H9 (cell line): ENCODE measurements around the gene DCC. TPM values are rescaled to one million over a fixed set of nuclear protein-coding genes. Genes with fewer than 3 reads are reported as not detected.

Source experiments
- DNase-seq: peaks from one replicate; pipeline ENCODE4 v3.0.0-alpha.2; 2017
- H2AFZ ChIP-seq: one replicate; pipeline ENCODE4 v1.6.1; 2013; ENCODE audit warnings: mild to moderate bottlenecking, low read length, control low read depth, moderate library complexity
- H2AK5ac ChIP-seq: 2 replicates; pipeline ENCODE4 v1.6.1; 2013; ENCODE audit warnings: low read length, control low read depth, mixed read lengths; ENCODE audit not compliant: insufficient read length
- H2BK120ac ChIP-seq: one replicate; pipeline ENCODE4 v1.6.1; 2013; ENCODE audit warnings: low read depth, mild to moderate bottlenecking, low read length, control low read depth, inconsistent platforms; ENCODE audit not compliant: poor library complexity, severe bottlenecking
- H2BK12ac ChIP-seq: 2 replicates; pipeline ENCODE4 v1.6.1; 2013; ENCODE audit warnings: low read length, control low read depth, mixed read lengths, low read depth; ENCODE audit not compliant: insufficient read length
- H2BK15ac ChIP-seq: 2 replicates; pipeline ENCODE4 v1.6.1; 2013; ENCODE audit warnings: low read depth, low read length, control low read depth
- H2BK20ac ChIP-seq: one replicate; pipeline ENCODE4 v1.6.1; 2013; ENCODE audit warnings: low read depth, mild to moderate bottlenecking, low read length, control low read depth, inconsistent platforms; ENCODE audit not compliant: poor library complexity, severe bottlenecking
- H2BK5ac ChIP-seq: 2 replicates; pipeline ENCODE4 v1.6.1; 2013; ENCODE audit warnings: low read length, control low read depth, mixed read lengths; ENCODE audit not compliant: insufficient read length
- H3K14ac ChIP-seq: 2 replicates; pipeline ENCODE4 v1.6.1; 2013; ENCODE audit warnings: low read length, control low read depth; ENCODE audit not compliant: insufficient read depth
- H3K18ac ChIP-seq: 2 replicates; pipeline ENCODE4 v1.6.1; 2013; ENCODE audit warnings: low read depth, mild to moderate bottlenecking, mixed read lengths, low read length, control low read depth; ENCODE audit not compliant: insufficient read length
- H3K23ac ChIP-seq: 2 replicates; pipeline ENCODE4 v1.6.1; 2013; ENCODE audit warnings: low read length, control low read depth, mixed read lengths, low read depth; ENCODE audit not compliant: insufficient read length
- H3K23me2 ChIP-seq: 2 replicates; pipeline ENCODE4 v1.6.1; 2013; ENCODE audit warnings: low read depth, mild to moderate bottlenecking, mixed read lengths, low read length, control low read depth; ENCODE audit not compliant: insufficient read length, poor library complexity, severe bottlenecking
- H3K27ac ChIP-seq: 2 replicates; pipeline ENCODE4 v1.5.1; 2013; ENCODE audit warnings: low read length, control low read depth, mixed read lengths, low read depth; ENCODE audit not compliant: insufficient read length
- H3K27me3 ChIP-seq: 2 replicates; pipeline ENCODE4 v1.6.1; 2013; ENCODE audit warnings: low read length, control low read depth, inconsistent platforms; ENCODE audit not compliant: insufficient read depth
- H3K4ac ChIP-seq: 2 replicates; pipeline ENCODE4 v1.6.1; 2013; ENCODE audit warnings: low read depth, mild to moderate bottlenecking, control low read depth, inconsistent platforms, low read length, moderate library complexity
- H3K4me1 ChIP-seq: 2 replicates; pipeline ENCODE4 v1.6.1; 2013; ENCODE audit warnings: low read length, control low read depth, inconsistent platforms; ENCODE audit not compliant: insufficient read depth
- H3K4me2 ChIP-seq: 2 replicates; pipeline ENCODE4 v1.6.1; 2013; ENCODE audit warnings: low read length, control low read depth, mixed read lengths; ENCODE audit not compliant: insufficient read length, insufficient read depth
- H3K56ac ChIP-seq: 2 replicates; pipeline ENCODE4 v1.6.1; 2013; ENCODE audit warnings: low read depth, mild to moderate bottlenecking, mixed read lengths, low read length, control low read depth; ENCODE audit not compliant: insufficient read length
- H3K79me1 ChIP-seq: 2 replicates; pipeline ENCODE4 v1.6.1; 2013; ENCODE audit warnings: low read depth, mild to moderate bottlenecking, moderate library complexity, low read length, control low read depth, inconsistent platforms; ENCODE audit not compliant: insufficient read depth, poor library complexity, severe bottlenecking
- H3K79me2 ChIP-seq: 2 replicates; pipeline ENCODE4 v1.6.1; 2013; ENCODE audit warnings: low read length, control low read depth, inconsistent platforms; ENCODE audit not compliant: insufficient read depth
- H3K9ac ChIP-seq: 2 replicates; pipeline ENCODE4 v1.6.1; 2013; ENCODE audit warnings: low read length, control low read depth, mixed read lengths; ENCODE audit not compliant: insufficient read length; ENCODE audit errors: extremely low read depth
- H3K9me3 ChIP-seq: one replicate; pipeline ENCODE4 v1.6.1; 2013; ENCODE audit warnings: low read depth, low read length, inconsistent platforms; ENCODE audit not compliant: control insufficient read depth
- H3T11ph ChIP-seq: one replicate; pipeline ENCODE4 v1.6.1; 2013; ENCODE audit warnings: mild to moderate bottlenecking, low read length, control low read depth, inconsistent platforms
- H4K20me1 ChIP-seq: one replicate; pipeline ENCODE4 v1.6.1; 2013; ENCODE audit not compliant: control insufficient read depth, insufficient read length, insufficient read depth
- H4K5ac ChIP-seq: 2 replicates; pipeline ENCODE4 v1.6.1; 2013; ENCODE audit warnings: low read depth, mild to moderate bottlenecking, mixed read lengths, low read length, control low read depth; ENCODE audit not compliant: insufficient read length
- H4K8ac ChIP-seq: replicated peaks from 2 replicates; pipeline ENCODE4 v1.6.1; 2013; ENCODE audit warnings: low read length, control low read depth, mixed read lengths, low read depth; ENCODE audit not compliant: insufficient read length
- H4K91ac ChIP-seq: 2 replicates; pipeline ENCODE4 v1.6.1; 2013; ENCODE audit warnings: low read depth, mild to moderate bottlenecking, moderate library complexity, mixed read lengths, low read length, control low read depth; ENCODE audit not compliant: insufficient read length
- H3K27ac Mint-ChIP-seq, 3 experiments: 2 replicates in 2 of 3; 3 replicates in 1 of 3; pipeline ENCODE4 v1.8.0; 2020 to 2021; ENCODE audit warnings: mixed read lengths in 3 of 3, mild to moderate bottlenecking in 1 of 3, moderate library complexity in 1 of 3
- H3K27me3 Mint-ChIP-seq: 2 replicates; pipeline ENCODE4 v1.8.0; 2021; ENCODE audit warnings: low read depth, mild to moderate bottlenecking, moderate library complexity, mixed read lengths
- H3K36me3 Mint-ChIP-seq, 3 experiments: 2 replicates in 2 of 3; 3 replicates in 1 of 3; pipeline ENCODE4 v1.8.0; 2020 to 2021; ENCODE audit warnings: low read depth in 3 of 3, mixed read lengths in 3 of 3; ENCODE audit not compliant: insufficient read depth in 1 of 3
- H3K4me1 Mint-ChIP-seq, 2 experiments: 2 replicates each; pipeline ENCODE4 v1.8.0; 2020; ENCODE audit warnings: mixed read lengths in 2 of 2
- H3K4me3 Mint-ChIP-seq, 2 experiments: 2 replicates in 1 of 2; 3 replicates in 1 of 2; pipeline ENCODE4 v1.8.0; 2020 to 2021; ENCODE audit warnings: mild to moderate bottlenecking in 2 of 2, mixed read lengths in 2 of 2, moderate library complexity in 1 of 2
- H3K9me3 Mint-ChIP-seq, 2 experiments: 2 replicates in 1 of 2; 3 replicates in 1 of 2; pipeline ENCODE4 v1.8.0; 2020; ENCODE audit warnings: mild to moderate bottlenecking in 2 of 2, mixed read lengths in 2 of 2, moderate library complexity in 1 of 2
- WGBS: extraction: QIAGEN DNeasy Blood & Tissue Kit; methylation state at CpG from one replicate; pipeline ENCODE4 v1.1.7; 2013; ENCODE audit warnings: missing lambda C conversion rate, low lambda C conversion rate, mixed read lengths; ENCODE audit not compliant: insufficient read length; ENCODE audit errors: extremely low coverage; 5-methylcytosine and 5-hydroxymethylcytosine counted together
- total RNA-seq: library from RNA; stranded (reverse); gene quantifications from 2 replicates; pipeline ENCODE4 v1.2.1, GENCODE V29; 2021
- TF ChIP-seq, protein P1 (sequence below): fragments of 200-600 bp; sonication (generic); conservative IDR thresholded peaks from 3 replicates; pipeline ENCODE4 v1.8.0; 2021; ENCODE audit warnings: antibody characterized with exemption, mild to moderate bottlenecking

Gene DCC
- total RNA-seq, 1 experiment from 2014 or later: 0.35 TPM

- Histone ChIP-seq H2AFZ (no peak overlapping the region), H2BK12ac (no peak overlapping the region), H3K79me2 (no peaks in the 10 kb centered on the region), H3K14ac (no peak overlapping the region), H3K4ac (no peak overlapping the region), H3K18ac (no peak overlapping the region), H3K23me2 (no peaks in the 10 kb centered on the region), H3K27me3 (no peaks in the 10 kb centered on the region), H3K27ac (no peak overlapping the region), H2AK5ac (no peak overlapping the region), H4K20me1 (no peaks in the 10 kb centered on the region), H4K5ac (no peak overlapping the region), H3K23ac (no peak overlapping the region), H4K8ac (no peak overlapping the region), H3K9me3 (no peaks in the 10 kb centered on the region), H2BK15ac (no peak overlapping the region), H3K56ac (no peak overlapping the region), H3K79me1 (no peaks in the 10 kb centered on the region), H2BK120ac (no peak overlapping the region), H3K9ac (no peak overlapping the region), H2BK5ac (no peak overlapping the region), H4K91ac (no peak overlapping the region), H3K4me2 (no peak overlapping the region), H2BK20ac (no peak overlapping the region), H3T11ph (no peak overlapping the region), H3K4me1 (no peaks in the 10 kb centered on the region)
- H3K4me3 Mint-ChIP-seq: no peak overlapping the region
- no peaks in the 10 kb centered on the region for H3K9me3 Mint-ChIP-seq
- H3K27me3 Mint-ChIP-seq: no peaks in the 10 kb centered on the region
- no peaks in the 10 kb centered on the region for H3K4me1 Mint-ChIP-seq
- no peaks in the 10 kb centered on the region for H3K36me3 Mint-ChIP-seq
- no peak overlapping the region for H3K27ac Mint-ChIP-seq
- no peak for DNase-seq
- TF ChIP-seq, protein P1, sequence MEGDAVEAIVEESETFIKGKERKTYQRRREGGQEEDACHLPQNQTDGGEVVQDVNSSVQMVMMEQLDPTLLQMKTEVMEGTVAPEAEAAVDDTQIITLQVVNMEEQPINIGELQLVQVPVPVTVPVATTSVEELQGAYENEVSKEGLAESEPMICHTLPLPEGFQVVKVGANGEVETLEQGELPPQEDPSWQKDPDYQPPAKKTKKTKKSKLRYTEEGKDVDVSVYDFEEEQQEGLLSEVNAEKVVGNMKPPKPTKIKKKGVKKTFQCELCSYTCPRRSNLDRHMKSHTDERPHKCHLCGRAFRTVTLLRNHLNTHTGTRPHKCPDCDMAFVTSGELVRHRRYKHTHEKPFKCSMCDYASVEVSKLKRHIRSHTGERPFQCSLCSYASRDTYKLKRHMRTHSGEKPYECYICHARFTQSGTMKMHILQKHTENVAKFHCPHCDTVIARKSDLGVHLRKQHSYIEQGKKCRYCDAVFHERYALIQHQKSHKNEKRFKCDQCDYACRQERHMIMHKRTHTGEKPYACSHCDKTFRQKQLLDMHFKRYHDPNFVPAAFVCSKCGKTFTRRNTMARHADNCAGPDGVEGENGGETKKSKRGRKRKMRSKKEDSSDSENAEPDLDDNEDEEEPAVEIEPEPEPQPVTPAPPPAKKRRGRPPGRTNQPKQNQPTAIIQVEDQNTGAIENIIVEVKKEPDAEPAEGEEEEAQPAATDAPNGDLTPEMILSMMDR: peak; percentile 37; the same call in 2 of the 3 replicates
- WGBS: no CpG with 5 or more reads among the region's 3 CpGs
These were observed 377.0 kb downstream of the DCC start for GRCh38 chr18:52716973-52717372.
